B cell (primary cell): ENCODE data around the gene FXR2. TPM values are rescaled to one million over a fixed set of nuclear protein-coding genes. Genes with fewer than 3 reads are reported as not detected.

Experiments
- ATAC-seq: fragments of 200-7000 bp; cut with Tn5 transposase; one replicate; pipeline ENCODE4 v1.10.0; 2021; ENCODE audit warnings: low read depth, mild to moderate bottlenecking, moderate number of reproducible peaks, moderate library complexity
- CTCF ChIA-PET: fragments of 350-600 bp; sonication (Branson Sonifier 250); formaldehyde crosslinking; loops from one replicate; lab custom pipeline; 2021; ENCODE audit warnings: antibody characterized with exemption, inconsistent platforms; lab: Charles Lee
- POLR2A ChIA-PET: fragments of 350-600 bp; sonication (Branson Sonifier 250); formaldehyde crosslinking; loops from one replicate; lab custom pipeline; 2021; ENCODE audit warnings: antibody characterized with exemption; lab: Charles Lee
- DNase-seq: peaks from one replicate; pipeline ENCODE4 v3.0.0; 2013
- H2AFZ ChIP-seq: 2 replicates; pipeline ENCODE4 v1.6.1; 2012; ENCODE audit warnings: mild to moderate bottlenecking, low read depth, low read length; ENCODE audit not compliant: insufficient read depth, poor library complexity, severe bottlenecking
- H3K27ac ChIP-seq, 2 donors: 1 replicate in 1 of 2; 2 replicates in 1 of 2; pipeline ENCODE4 v1.5.1; 2012 to 2013; ENCODE audit warnings: low read length in 2 of 2, mild to moderate bottlenecking in 2 of 2, moderate library complexity in 1 of 2
- H3K27me3 ChIP-seq, 4 experiments: fragments of 200-600 bp in 1 of 4; sonication (generic) in 1 of 4; replicated peaks in 1 of 4; 1 replicate in 2 of 4; 2 replicates in 2 of 4; pipeline versions ENCODE4 v1.6.1 to v1.7.0; 2013 to 2016; ENCODE audit warnings: low read length in 3 of 4, mild to moderate bottlenecking in 2 of 4, mixed read lengths in 1 of 4, moderate library complexity in 1 of 4; ENCODE audit not compliant: insufficient read depth in 4 of 4, control insufficient read depth in 3 of 4; ENCODE audit errors: control extremely low read depth in 1 of 4
- H3K36me3 ChIP-seq, 2 experiments: replicated peaks in 1 of 2; 1 replicate in 1 of 2; 2 replicates in 1 of 2; pipeline versions ENCODE4 v1.6.1 to v1.7.1; 2013; ENCODE audit warnings: low read length in 1 of 2; ENCODE audit not compliant: insufficient read depth in 2 of 2, control insufficient read depth in 1 of 2; ENCODE audit errors: control extremely low read depth in 1 of 2, extremely low read depth in 1 of 2
- H3K4me1 ChIP-seq, 2 donors: fragments of 200-600 bp in 1 of 2; sonication (generic) in 1 of 2; 1 replicate in 1 of 2; 2 replicates in 1 of 2; pipeline versions ENCODE4 v1.5.1 to v1.6.1; 2013 to 2017; ENCODE audit warnings: low read length in 2 of 2; ENCODE audit not compliant: control insufficient read depth in 2 of 2, insufficient read depth in 2 of 2
- H3K4me2 ChIP-seq: replicated peaks from 2 replicates; pipeline ENCODE3; 2012; ENCODE audit warnings: mild to moderate bottlenecking, low read depth, low read length; ENCODE audit not compliant: poor library complexity, severe bottlenecking
- H3K4me3 ChIP-seq, 5 experiments: fragments of 200-600 bp in 1 of 5; sonication (generic) in 1 of 5; 1 replicate in 3 of 5; 2 replicates in 2 of 5; pipeline versions ENCODE4 v1.5.1 to v1.7.0; 2011 to 2016; ENCODE audit warnings: low read length in 4 of 5, mild to moderate bottlenecking in 4 of 5, low read depth in 2 of 5, control low read depth in 1 of 5, moderate library complexity in 1 of 5; ENCODE audit not compliant: insufficient read depth in 1 of 5; ENCODE audit errors: control extremely low read depth in 1 of 5, extremely low read depth in 1 of 5
- H3K79me2 ChIP-seq: fragments of 200-600 bp; sonication (generic); one replicate; pipeline ENCODE4 v1.6.0; 2016; ENCODE audit warnings: low read length; ENCODE audit not compliant: control insufficient read depth, insufficient read depth
- H3K9ac ChIP-seq: fragments of 200-600 bp; sonication (generic); 2 replicates; pipeline ENCODE4 v1.6.1; 2017; ENCODE audit warnings: mild to moderate bottlenecking, low read length, moderate library complexity
- H3K9me3 ChIP-seq, 3 donors: one replicate each; pipeline versions ENCODE4 v1.6.1 to v1.7.1; 2013; ENCODE audit warnings: low read length in 2 of 3; ENCODE audit not compliant: control insufficient read depth in 2 of 3, insufficient read depth in 1 of 3; ENCODE audit errors: control extremely low read depth in 1 of 3
- H4K20me1 ChIP-seq: 2 replicates; pipeline ENCODE4 v1.6.0; 2012; ENCODE audit warnings: mild to moderate bottlenecking, low read length; ENCODE audit not compliant: insufficient read depth, control insufficient read depth, poor library complexity, severe bottlenecking
- H3K27ac Mint-ChIP-seq: one replicate; pipeline ENCODE4 v1.8.0; 2021; ENCODE audit warnings: mixed read lengths
- H3K27me3 Mint-ChIP-seq: one replicate; pipeline ENCODE4 v1.8.0; 2021; ENCODE audit warnings: mixed read lengths
- H3K4me1 Mint-ChIP-seq: one replicate; pipeline ENCODE4 v1.8.0; 2021; ENCODE audit warnings: mixed read lengths
- H3K4me3 Mint-ChIP-seq: one replicate; pipeline ENCODE4 v1.8.0; 2021; ENCODE audit warnings: mixed read lengths
- H3K9me3 Mint-ChIP-seq: one replicate; pipeline ENCODE4 v1.8.0; 2022; ENCODE audit warnings: mixed read lengths; ENCODE audit not compliant: insufficient read depth
- EZH2 ChIP-seq: IDR thresholded peaks from 2 replicates; pipeline ENCODE4 v1.6.1; 2012; ENCODE audit warnings: borderline replicate concordance, low read depth, mild to moderate bottlenecking, moderate library complexity, low read length; ENCODE audit not compliant: insufficient read depth, poor library complexity, severe bottlenecking
- WGBS: methylation state at CpG from one replicate; pipeline ENCODE4 v1.1.5; 2013; ENCODE audit warnings: missing lambda C conversion rate; ENCODE audit not compliant: insufficient coverage; 5-methylcytosine and 5-hydroxymethylcytosine counted together
- intact Hi-C: fragments of 100-400 bp; cut with micrococcal nuclease; formaldehyde crosslinking; loops from one replicate; pipeline ENCODE4 v1.10.0; 2022
- polyA plus RNA-seq: library from polyadenylated mRNA; depleted of rRNA; stranded (reverse); fragments of >200 nt; gene quantifications from 2 replicates; pipeline ENCODE4 v1.2.3, GENCODE V29; 2012
- total RNA-seq, 2 donors: library from RNA; stranded (reverse); fragments of 120-200 nt in 1 of 2; gene quantifications; 1 replicate in 1 of 2; 2 replicates in 1 of 2; pipeline versions ENCODE4 v1.2.3 to v1.2.4, GENCODE V29; 2013 to 2022
- TF ChIP-seq, protein P1 (sequence below): fragments of 200-600 bp; IDR thresholded peaks from one replicate; pipeline ENCODE4 v1.8.0; 2022; ENCODE audit warnings: antibody characterized with exemption, mild to moderate bottlenecking

The FXR2 gene
- total and polyA plus RNA-seq, 2 donors (not counting 1 experiment from before 2014, with no cell fraction given): 37.2 to 45.8 TPM

GRCh38 chr17:7559320-7560171 lies 55.2 kb downstream of the FXR2 start:
- H4K20me1 ChIP-seq: peaks cover 17% of the 10 kb centered on the region
- intact Hi-C loops: loop anchor here (5.0 kb wide), 1 partner anchor 322 kb away; the partner anchor contains the start of gene PHF23
- WGBS: 54% methylated on average over 6 of the region's 18 CpGs
- peaks cover 41 to 61% of the 10 kb centered on the region in 2 donors for H3K4me1 ChIP-seq
- Mint-ChIP-seq H3K4me1 (peaks cover 61% of the 10 kb centered on the region), H3K4me3 (peak overlapping the region; percentile 97), H3K27me3 (no peaks in the 10 kb centered on the region), H3K27ac (peak overlapping the region; percentile 98), H3K9me3 (no peaks in the 10 kb centered on the region)
- H3K27ac ChIP-seq: peak overlapping the region; percentile 97
- H3K79me2 ChIP-seq: peaks cover 40% of the 10 kb centered on the region
- ChIA-PET CTCF (interaction anchor here (0.6 to 25.0 kb wide), 27 partner anchors 10 to 423 kb away, joined by 3 to 666 read pairs (median 9); partner anchors contain the start of genes CD68, FXR2, MPDU1 and SLC2A4), POLR2A (interaction anchor here (0.6 to 4.3 kb wide), 11 partner anchors 7 to 128 kb away, joined by 3 to 32 read pairs (median 6); partner anchors contain the start of genes MPDU1, POLR2A, TP53 and ZBTB4)
- peak overlapping the region; percentile 78 for H3K9ac ChIP-seq
- H3K9me3 ChIP-seq: no peaks in the 10 kb centered on the region
- peak overlapping the region; percentile 9 to 95 (median 60) for H3K4me3 ChIP-seq
- peaks cover 2 to 17% of the 10 kb centered on the region in 2 experiments for H3K36me3 ChIP-seq
- no peak for ATAC-seq
- DNase-seq: peak; percentile 29
- no peak for TF ChIP-seq EZH2
- TF ChIP-seq, protein P1, sequence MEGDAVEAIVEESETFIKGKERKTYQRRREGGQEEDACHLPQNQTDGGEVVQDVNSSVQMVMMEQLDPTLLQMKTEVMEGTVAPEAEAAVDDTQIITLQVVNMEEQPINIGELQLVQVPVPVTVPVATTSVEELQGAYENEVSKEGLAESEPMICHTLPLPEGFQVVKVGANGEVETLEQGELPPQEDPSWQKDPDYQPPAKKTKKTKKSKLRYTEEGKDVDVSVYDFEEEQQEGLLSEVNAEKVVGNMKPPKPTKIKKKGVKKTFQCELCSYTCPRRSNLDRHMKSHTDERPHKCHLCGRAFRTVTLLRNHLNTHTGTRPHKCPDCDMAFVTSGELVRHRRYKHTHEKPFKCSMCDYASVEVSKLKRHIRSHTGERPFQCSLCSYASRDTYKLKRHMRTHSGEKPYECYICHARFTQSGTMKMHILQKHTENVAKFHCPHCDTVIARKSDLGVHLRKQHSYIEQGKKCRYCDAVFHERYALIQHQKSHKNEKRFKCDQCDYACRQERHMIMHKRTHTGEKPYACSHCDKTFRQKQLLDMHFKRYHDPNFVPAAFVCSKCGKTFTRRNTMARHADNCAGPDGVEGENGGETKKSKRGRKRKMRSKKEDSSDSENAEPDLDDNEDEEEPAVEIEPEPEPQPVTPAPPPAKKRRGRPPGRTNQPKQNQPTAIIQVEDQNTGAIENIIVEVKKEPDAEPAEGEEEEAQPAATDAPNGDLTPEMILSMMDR: no peak
- no peaks in the 10 kb centered on the region for H3K27me3 ChIP-seq
- H3K4me2 ChIP-seq: peak overlapping the region; percentile 96
- peak overlapping the region; percentile 92 for H2AFZ ChIP-seq
